A172 (cell line): ENCODE results near the gene BLOC1S1. TPM values are rescaled to one million over a fixed set of nuclear protein-coding genes. Genes with fewer than 3 reads are reported as not detected.

Experiments used
- DNase-seq: peaks from one replicate; pipeline ENCODE4 v3.0.0-alpha.2; 2015; ENCODE audit warnings: low spot score
- total RNA-seq: library from RNA; depleted of rRNA; stranded (reverse); fragments of >200 nt; shearing (Covaris generic); gene quantifications from 2 replicates; pipeline ENCODE4 v1.2.3, GENCODE V29; 2014

BLOC1S1 gene
- total RNA-seq, 1 experiment from 2014 or later, result 96.1 TPM

GRCh38 chr12:55694651-55695050, 21.2 kb upstream of the BLOC1S1 start:
- DNase-seq, result no peak

GRCh38 chr12:55695349-55695748, 20.5 kb upstream of the BLOC1S1 start:
- DNase-seq, result no peak

GRCh38 chr12:55696141-55696540, 19.7 kb upstream of the BLOC1S1 start:
- DNase-seq, result no peak

- DNase-seq, result no peak
Measured at GRCh38 chr12:55696796-55697462, 18.9 kb upstream of the BLOC1S1 start.

GRCh38 chr12:55697686-55698085, 18.2 kb upstream of the BLOC1S1 start:
- DNase-seq, result no peak

- DNase-seq, result no peak
Measured at GRCh38 chr12:55698241-55698955, 17.4 kb upstream of the BLOC1S1 start.

GRCh38 chr12:55698965-55699364, 16.9 kb upstream of the BLOC1S1 start:
- no peak for DNase-seq

- no peak for DNase-seq
Measured at GRCh38 chr12:55699471-55700055, 16.3 kb upstream of the BLOC1S1 start.

- no peak for DNase-seq
Measured at GRCh38 chr12:55700255-55701018, 15.4 kb upstream of the BLOC1S1 start.

GRCh38 chr12:55702861-55703260, 13.0 kb upstream of the BLOC1S1 start:
- DNase-seq, result no peak

- DNase-seq, result no peak
Measured at GRCh38 chr12:55703288-55703687, 12.6 kb upstream of the BLOC1S1 start.

- no peak for DNase-seq
Measured at GRCh38 chr12:55703901-55704761, 11.7 kb upstream of the BLOC1S1 start.

GRCh38 chr12:55704824-55705718, 10.8 kb upstream of the BLOC1S1 start:
- DNase-seq, result no peak

GRCh38 chr12:55705782-55706402, 10.0 kb upstream of the BLOC1S1 start:
- DNase-seq, result no peak

GRCh38 chr12:55706568-55707218, 9.2 kb upstream of the BLOC1S1 start:
- no peak for DNase-seq

GRCh38 chr12:55707219-55707671, 8.6 kb upstream of the BLOC1S1 start:
- no peak for DNase-seq

GRCh38 chr12:55707841-55708694, 7.8 kb upstream of the BLOC1S1 start, which contains the start of gene ITGA7:
ITGA7 (minus strand) TSS chr12:55707904; CDS start chr12:55707682, 222 bp downstream.
- peak; percentile 34 for DNase-seq

GRCh38 chr12:55708695-55709233, 7.1 kb upstream of the BLOC1S1 start:
- no peak for DNase-seq
